Measurements from ENCODE around the gene TRMT10A.

The TRMT10A gene, protein sequence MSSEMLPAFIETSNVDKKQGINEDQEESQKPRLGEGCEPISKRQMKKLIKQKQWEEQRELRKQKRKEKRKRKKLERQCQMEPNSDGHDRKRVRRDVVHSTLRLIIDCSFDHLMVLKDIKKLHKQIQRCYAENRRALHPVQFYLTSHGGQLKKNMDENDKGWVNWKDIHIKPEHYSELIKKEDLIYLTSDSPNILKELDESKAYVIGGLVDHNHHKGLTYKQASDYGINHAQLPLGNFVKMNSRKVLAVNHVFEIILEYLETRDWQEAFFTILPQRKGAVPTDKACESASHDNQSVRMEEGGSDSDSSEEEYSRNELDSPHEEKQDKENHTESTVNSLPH

DNA sequence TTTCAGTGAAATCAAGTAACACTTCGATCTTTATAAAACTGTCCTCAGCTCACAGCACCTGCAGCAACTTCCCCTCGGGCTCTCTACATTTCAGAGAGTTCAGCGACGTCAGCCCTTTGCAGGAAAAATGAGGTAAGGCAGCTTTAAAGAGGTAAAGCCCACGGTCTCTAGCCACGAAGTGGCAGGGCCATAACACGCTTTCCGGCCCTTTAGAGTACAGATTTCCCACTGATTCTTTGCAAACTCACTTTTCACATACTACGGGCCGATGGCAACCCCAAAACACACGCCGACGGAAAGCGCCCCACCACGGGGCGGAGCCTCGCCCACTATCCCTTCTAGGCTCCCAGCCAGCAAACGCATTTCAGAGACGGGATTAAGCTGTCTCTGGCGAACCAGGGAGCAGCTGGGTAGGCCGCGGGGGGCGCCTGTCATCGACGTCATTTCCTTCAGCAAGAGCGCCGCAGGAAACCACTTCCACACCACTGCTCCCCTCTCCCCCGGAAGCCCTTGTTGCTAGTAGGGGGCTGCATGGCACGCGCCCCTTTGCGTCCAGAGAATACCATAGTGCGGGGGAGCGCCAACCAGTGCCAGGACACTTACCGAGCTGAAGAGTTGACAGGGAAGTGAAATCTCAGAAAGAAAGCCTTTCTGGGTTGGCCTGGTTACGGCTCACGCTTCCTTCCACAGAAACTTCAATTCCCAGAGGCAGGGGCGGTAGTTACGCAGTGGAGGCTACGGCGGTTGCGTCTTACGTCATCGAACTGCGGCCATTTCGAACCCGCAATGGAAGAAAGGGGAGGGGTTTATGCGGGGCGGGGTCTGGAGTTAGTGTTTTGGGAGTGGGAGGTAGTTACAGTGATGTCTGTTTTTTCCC is at the start of gene TRMT10A:
Gene TRMT10A, minus strand, starts transcription at position 730 of the 877 bp plus-strand sequence. CDS start 4,701 bp downstream, outside the sequence.
- DNase-seq = peak; percentile 99

DNA sequence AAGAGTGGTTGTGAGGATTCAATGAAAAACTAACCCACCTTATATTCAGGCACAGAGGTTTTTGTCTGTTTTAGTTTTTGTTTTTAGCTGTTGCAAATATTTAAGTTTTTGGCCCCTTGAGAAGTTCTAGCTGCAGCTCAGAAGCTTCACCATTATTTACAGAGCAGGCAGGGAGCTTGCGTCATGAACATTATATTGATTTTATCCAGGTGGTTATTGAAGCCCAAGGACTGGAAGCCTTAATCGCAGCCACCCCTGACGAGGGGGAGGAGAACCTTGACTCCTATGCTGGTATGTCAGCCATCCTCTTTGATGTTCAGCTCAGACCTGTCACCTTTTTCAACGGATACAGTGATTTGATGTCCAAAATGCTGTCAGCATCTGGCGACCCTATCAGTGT is 48.9 kb upstream of the TRMT10A start:
- DNase-seq = no peak

DNA sequence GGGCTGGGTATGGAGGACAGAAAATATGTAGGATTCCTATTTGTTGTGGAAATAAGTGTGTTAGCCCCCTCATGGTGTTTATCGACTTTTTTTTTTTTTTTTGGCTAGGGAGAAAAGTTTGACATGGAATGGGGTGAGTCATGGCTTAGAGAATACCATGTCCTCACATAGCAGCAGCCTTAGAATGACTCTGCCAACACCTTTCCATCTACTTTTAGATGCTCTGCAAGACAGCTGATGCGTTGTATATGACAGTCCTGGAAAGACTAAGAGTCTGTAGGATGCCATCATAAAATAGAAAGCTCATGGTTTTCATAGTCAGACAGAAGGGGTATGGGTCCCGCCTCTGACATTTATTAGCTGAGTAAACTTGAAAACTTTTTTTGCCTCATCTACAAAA is 48.4 kb upstream of the TRMT10A start:
- no peak for DNase-seq

DNA sequence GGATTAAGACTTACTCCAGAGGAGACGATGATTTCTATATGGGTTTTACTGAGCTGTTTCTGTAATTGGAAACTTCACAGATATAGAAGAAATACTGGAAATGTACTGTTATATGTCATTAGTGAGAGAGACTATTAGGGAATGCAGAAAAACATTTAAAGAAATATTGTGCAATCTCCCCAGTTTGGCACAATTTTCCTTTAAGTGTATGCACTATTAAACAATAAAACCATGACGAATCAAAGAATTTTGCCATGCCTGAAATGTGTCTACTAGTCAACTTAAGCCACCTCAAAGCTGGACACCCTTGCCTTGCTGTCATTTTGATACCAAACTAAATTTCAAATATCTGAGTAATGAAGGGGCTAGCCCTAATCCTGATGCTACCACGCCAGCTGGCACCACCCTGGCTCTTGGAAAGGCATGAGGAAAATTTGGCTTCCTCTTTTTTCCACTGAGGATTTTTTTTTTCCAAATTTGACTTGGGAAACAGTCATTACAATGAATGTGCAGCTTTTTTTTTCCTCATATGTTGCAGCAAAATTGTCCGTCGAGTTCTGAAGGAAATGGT is 46.9 kb upstream of the TRMT10A start:
- DNase-seq = peak; percentile 42

DNA sequence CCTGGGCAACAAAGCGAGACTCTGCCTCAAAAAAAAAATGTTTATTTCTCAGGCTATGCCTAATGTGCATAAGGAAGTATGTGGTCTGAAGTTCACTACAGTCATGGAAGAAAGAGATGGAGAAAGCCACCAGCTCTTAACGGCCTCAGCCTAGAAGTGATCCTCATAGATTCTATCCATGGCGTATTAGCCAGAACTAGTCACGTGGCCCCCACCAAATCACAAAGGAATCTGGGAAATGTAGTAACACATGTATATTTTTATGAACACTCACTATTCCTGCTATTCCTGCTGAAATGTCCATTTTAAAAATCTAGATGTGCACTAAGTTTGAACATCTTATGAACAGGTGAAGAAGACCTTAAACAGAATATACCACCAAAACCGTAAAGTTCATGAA is 44.6 kb upstream of the TRMT10A start:
- DNase-seq = no peak

DNA sequence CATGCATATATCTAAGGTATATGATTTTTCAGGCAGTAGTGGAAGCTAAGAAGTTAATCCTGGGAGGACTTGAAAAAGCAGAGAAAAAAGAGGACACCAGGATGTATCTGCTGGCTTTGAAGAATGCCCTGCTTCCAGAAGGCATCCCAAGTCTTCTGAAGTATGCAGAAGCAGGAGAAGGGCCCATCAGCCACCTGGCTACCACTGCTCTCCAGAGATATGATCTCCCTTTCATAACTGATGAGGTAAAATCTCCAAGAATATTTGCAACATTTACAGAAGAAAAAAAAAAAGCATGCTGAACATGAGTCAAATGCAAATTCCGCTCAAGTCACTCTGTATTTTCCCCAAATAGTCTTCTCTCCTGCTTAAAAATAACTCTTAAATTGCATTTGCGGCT is 42.9 kb upstream of the TRMT10A start:
- no peak for DNase-seq

DNA sequence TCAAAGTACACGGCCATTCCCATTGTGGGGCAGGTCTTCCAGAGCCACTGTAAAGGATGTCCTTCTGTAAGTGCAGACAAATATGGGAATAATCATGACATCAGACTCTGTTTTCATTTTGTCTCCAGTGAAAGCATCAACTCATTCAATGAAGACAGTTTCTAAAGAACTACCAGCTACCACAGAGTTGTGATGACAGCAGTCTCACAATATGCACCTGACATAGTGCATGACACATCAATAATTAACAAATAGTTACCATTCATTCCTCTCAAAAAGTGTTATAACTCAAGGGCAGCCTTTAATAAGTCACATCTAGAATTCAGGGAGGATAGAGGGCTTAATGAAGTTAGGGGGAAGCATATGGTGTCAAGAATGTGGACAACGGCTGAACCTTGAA is 31.0 kb upstream of the TRMT10A start:
- DNase-seq = no peak

DNA sequence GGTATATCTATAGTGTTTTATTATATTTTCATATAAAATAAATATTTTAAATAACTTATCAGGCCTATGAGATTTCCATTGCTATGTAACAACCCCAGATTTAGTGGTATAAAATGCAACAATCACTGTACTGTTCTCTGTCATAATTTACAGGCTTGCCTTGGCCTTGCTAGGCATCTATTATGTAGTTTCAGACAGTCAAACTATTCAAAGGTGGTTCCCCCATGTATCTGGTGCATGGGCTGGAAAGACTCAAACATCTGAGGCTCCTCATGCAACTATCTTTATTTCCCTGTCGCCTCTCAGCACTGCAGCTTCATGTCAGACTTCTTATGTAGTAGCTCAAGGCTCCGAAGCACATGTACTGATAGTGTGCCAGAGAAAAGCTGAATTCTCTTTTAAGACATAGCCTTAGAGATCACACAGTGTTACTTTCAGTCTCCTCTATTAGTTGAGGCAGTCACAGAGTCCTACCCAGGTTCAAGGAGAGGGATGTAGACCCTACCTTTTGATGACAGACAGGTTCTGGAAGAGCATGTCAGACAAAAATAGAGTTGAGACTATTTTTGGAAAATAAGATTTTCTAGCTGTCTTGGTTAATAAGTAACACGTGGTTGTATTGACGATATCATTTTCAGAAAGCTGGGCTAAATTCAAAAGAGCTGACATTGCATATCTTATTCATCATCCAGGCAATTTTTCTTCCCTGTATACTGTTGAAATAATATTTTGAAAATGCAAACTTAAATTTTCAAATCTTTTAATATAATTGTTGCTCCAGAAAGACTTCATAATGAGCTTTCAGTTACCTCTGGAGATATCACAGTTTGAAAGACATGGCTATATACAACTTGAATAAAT is 30.2 kb upstream of the TRMT10A start:
- DNase-seq = no peak

DNA sequence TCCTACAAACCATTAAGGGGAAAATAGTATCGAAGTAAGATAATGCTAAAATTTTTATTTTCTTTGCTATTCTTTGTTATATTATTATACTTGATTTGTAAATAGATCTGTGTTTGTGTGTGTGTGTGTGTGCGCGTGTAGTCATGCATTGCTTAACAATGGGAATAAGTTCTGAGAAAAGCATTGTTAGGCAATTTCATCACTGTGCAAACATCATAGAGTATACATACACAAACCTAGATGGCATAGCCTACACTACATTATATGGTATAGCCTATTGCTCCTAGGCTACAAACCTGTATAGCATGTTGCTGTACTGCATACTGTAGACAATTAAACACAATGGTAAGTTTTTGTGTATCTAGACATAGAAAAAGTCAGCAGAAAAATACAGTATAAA is 27.9 kb upstream of the TRMT10A start:
- DNase-seq = no peak

DNA sequence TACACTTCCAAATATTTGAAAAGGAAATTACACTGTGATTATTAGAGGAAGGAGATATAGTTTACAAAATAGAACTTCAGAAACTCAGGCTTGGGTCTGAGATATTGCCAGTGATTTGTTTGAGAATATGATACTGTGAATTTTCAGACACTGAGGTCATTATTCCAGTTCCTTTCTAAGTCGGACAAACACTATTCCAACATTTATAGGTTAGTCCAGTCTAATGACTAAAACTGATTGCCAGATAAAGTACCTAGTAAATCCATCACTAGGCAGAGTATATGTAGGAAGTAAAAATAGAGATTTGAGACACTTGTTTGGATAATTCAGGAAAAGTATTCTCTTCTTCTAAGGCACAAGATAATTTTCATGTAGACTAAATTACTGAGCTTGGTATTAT is 24.0 kb upstream of the TRMT10A start:
- no peak for DNase-seq

DNA sequence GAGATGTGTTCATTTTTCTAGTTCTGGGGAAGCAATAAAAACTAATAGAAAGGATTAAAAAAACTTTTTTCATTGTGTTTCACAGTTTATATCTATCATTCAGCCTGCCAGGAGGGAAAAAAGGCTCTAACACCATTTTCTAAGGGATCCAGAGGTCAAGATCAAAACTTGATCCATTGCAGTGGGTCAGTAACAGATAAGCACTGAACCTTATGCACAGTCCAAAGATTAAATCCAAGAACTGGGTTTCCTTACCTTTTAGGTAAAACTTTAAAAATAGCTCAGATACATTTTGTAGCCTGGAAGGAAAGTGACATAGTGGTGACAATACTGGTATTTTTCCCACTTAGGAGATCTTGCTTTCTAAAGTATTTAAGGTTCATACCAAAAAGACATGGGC is 23.5 kb upstream of the TRMT10A start:
- no peak for DNase-seq

DNA sequence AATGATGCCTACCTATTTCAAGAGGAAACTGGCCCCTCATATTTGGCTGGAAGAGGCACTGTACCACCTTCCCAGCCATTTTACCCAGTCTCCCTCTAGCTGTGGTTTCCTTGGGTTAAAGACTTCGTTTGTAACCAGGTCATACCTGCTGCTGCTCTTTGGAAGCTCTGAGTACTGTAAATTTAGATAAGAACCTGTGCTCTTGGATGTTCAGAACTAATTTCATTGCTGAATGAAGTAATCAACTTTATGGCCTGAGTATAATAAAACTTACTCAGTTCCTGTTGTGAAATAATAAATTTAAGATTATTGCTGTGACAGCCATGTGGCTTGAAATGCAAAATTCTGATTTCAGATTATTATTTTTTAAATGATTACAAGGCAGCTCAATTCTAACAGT is 23.0 kb upstream of the TRMT10A start:
- DNase-seq = no peak

DNA sequence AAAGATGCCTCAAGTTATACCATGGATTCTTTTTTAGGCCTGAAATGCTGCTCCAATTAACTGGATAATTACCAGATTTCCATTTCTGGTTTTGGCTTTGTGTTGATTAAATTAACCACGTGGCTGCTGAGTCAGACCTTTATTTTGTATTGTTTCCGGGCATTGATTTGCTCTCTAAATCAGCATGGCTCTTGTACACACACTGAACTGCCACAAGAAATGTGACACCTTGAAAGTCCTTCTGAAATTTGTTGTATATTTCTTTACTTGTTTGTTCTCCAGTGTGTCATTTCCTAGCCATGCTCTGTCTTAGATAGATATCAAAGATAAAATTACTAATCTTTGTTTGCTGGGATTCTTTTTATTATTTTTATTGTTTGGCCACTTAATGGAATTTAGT is 22.5 kb upstream of the TRMT10A start:
- DNase-seq = no peak

DNA sequence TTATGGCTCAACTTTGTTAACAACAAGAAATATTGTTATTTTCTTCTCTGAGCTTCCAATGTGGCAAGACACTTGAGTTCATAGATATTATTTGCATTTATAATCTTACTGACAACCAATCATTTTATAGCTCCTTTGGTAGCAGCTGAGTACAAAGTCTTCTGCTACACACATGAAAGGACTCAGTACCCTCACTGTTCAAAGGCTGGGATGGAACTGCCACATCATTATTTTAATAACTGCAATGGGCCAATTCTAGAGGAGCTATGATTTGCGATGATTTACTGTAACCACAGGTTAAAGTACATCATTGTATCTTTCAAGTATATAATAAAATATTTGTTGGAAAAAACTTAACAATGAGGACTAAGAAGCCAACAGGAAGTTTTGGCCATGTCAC is 21.7 kb upstream of the TRMT10A start:
- no peak for DNase-seq

DNA sequence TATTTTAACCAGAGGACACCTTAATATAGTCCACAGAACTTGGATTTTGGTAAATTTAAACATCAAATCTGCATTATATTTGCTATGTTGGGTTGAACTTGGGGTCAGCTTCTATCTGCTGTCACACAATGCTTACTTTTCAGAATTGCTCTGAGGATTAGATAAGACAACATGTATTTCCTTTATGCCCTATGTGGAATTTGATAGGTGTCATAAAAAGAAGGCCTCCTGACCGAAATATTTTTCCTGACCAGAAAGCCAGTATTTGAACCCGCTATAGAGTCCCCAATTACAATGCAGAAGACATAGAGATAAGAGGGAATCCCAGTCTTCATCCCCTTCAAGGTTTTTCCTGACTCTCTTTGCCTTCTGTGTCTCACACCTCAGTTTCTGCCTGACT is 14.9 kb upstream of the TRMT10A start:
- no peak for DNase-seq

DNA sequence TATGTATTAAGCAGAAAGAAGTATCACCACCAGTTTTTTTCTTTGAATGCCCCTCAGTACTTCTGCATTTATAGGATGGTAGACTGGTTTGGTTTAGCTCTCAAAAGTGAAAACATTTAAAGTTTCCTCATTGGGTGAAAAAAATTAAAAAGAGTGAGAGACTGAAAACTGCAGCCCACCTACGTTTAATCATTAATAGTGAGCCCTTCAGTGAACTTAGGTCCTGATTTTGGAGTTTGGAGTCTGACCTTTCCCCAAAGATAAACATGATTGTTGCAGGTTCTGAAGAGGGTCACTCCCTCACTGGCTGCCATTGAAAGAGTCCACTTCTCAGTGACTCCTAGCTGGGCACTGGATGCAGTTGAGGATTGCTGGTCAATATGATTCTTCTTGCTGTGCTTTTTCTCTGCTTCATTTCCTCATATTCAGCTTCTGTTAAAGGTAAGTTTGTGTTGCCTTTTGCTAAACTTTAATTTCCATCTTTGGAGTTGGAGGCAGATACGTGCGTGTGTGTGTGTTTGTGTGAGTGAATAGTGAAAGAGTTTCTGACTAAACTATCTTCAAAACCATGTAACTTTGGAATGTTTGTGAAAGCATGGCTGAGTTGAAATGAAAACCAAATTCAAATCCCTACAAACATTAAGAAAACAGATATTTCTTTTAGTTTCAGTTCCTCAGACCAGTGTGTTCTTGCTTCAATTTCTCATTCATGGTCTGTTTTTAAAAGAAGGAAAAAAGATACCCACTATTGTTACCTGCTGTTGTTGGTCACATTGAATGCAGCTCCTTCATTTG is 10.9 kb upstream of the TRMT10A start, which contains the start of gene MTTP:
Gene MTTP, plus strand, starts transcription at position 295 of the 795 bp plus-strand sequence. Its CDS starts 86 bp downstream, at position 381.
- no peak for DNase-seq

DNA sequence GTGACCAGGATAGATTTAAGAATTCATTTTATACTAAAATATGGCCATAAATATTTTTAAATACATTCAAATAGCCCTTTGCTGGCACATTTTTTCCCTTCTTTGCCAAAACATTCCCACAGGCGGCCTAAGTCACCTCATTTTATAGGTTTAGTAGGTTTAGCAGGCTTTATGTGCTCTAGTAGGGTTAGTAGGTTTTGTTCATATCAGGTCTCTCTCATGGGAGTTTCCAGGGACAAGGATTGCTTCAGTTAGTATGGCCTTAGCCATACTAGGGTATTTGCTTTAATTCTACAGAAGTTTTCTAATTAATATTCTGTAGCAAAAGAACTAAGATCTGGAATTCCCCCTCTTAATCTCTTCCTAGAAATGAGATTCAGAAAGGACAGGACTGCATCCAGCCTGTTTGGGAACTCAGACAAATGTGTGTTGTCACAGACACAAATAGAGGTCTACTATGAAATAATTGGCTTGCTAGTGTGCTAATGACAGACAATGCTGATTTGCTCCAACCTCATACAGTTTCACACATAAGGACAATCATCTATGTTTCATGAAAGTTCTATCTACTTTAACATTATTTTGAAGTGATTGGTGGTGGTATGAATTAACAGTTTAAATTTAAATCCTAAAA is 10.0 kb upstream of the TRMT10A start:
- DNase-seq = no peak

DNA sequence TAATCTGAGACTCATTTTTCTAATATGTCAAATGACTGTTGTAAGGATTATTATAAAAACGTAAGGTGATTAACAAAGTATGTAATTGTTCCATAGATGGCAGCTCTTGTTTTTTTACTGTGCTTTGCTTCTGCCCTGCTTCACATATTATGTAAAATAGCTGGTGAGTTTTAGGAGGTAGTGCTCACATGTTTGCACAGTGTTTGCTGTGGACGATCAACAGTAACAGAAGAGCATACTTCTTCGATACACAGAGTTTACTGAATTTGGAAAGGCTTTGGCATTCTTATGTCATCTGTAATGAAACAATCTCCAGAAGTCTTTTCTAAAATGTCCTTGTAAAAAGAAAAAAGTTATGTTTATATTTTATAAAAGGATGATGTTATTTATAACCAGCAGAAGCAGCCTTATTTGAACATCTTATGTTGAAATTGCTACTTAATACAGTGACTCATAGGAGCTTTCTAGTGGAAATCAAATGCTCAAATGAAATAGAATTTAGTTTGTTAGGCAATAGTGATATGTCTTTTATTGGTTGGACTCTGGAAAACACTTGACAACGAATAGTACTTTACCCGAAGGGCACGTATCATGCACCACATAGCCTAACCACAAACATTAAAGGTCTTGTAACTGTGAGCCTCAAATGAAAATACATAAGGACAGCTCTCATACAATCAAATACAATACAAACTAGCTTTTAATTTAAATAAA is 8.8 kb upstream of the TRMT10A start:
- DNase-seq = no peak

DNA sequence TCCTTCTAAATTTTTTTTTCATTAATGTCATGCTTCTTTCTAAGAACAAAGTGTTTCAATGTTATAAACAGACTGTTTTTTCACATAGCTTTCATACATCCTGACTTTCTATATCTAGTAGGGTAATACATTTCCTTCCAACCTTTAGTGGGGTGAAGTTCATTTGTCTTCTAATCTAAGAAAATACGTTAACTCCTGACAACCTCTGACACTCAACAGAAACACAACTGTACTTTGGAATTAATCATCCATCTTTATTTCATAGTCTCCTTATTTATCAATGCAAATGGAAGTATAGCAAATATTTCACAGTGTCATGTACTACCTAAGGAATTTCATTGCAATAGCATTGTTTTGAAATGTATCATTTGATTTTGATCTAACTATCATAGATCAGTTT is 8.0 kb upstream of the TRMT10A start:
- no peak for DNase-seq

DNA sequence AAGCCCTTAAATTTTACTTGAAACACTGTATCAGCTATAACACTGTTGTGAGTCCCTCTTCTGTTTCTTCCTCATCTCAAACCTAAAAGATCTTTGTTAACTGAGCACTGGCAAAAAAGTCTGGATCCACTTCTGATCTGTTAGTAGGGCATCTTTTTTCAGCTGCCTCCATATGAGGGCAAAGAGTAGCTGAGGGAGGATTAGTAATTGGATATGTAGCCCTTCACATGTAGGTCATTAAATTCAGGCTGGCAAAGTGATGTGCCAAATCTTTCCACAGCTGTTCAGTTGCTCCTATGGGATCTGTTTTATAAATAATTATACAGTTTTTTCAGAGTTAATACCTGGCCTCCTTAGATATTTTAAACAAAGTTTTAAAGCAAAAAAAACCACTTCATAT is 1.1 kb upstream of the TRMT10A start:
- DNase-seq = no peak

DNA sequence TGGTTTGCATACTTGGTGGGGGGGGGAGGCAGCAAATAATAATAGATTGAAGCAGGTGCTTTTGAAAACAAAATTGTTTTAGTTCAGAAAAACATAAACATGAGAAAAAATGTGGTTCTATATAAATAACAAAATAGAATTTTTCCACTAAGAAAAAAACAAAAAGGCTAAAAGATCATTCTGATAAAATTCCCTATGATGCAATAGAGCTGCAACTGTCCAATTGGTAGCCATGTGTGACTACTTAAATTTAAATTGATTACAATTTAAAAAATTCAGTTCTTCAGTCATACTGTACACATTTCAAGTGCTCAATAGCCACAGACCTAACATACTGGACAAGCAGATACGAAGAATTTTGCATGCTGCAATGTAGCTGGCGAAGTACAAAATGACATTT is 11.0 kb downstream of the TRMT10A start:
- DNase-seq = no peak
